Stimulated activated naive CD8-positive, alpha-beta T cell treated with anti-CD3 and anti-CD28 coated beads, Interleukin-15, Interleukin-2, amounts not matched to agents 100 U/mL and 50 U/mL, for 24 hours (primary cell): ENCODE results near the gene PARS2.
A peak's percentile ranks its signal among the peaks of the same experiment; 100 is the strongest.

ENCODE experiments used
- ATAC-seq: fragments of 150-1000 bp; cut with Tn5 transposase; one replicate; pipeline ENCODE4 v1.10.0; 2021
- DNase-seq: peaks from one replicate; pipeline ENCODE4 v3.0.0; 2021

The PARS2 gene

GRCh38 chr1:54774820-54775498 is 10.6 kb upstream of the PARS2 start:
- DNase-seq (peak; percentile 17), ATAC-seq (no peak)

- ATAC-seq (no peak), DNase-seq (no peak)
These were observed 8.6 kb upstream of the PARS2 start for GRCh38 chr1:54772951-54773350.

GRCh38 chr1:54768093-54768492 is 3.8 kb upstream of the PARS2 start:
- ATAC-seq, result no peak
- no peak for DNase-seq

- no peak for ATAC-seq
- no peak for DNase-seq
These were observed 3.2 kb upstream of the PARS2 start for GRCh38 chr1:54767526-54767925.

GRCh38 chr1:54766726-54767125 is 2.4 kb upstream of the PARS2 start:
- no peak for ATAC-seq
- DNase-seq, result no peak

- DNase-seq (no peak), ATAC-seq (peak; percentile 1)
These were observed 719 bp upstream of the PARS2 start for GRCh38 chr1:54764922-54765561.

- no peak for ATAC-seq
- DNase-seq, result no peak
These were observed 549 bp downstream of the PARS2 start for GRCh38 chr1:54763816-54764132.

GRCh38 chr1:54758678-54759348 is 5.5 kb downstream of the PARS2 start:
- DNase-seq (no peak), ATAC-seq (no peak)

- ATAC-seq (no peak), DNase-seq (no peak)
These were observed 6.5 kb downstream of the PARS2 start for GRCh38 chr1:54757833-54758232.

- ATAC-seq (no peak), DNase-seq (no peak)
These were observed 9.6 kb downstream of the PARS2 start for GRCh38 chr1:54754486-54755285.

GRCh38 chr1:54754045-54754444 is 10.3 kb downstream of the PARS2 start:
- peak; percentile 34 for ATAC-seq
- DNase-seq, result no peak

GRCh38 chr1:54751426-54751825 is 12.9 kb downstream of the PARS2 start:
- ATAC-seq, result no peak
- no peak for DNase-seq

GRCh38 chr1:54750596-54750995 is 13.7 kb downstream of the PARS2 start:
- no peak for DNase-seq
- no peak for ATAC-seq

- ATAC-seq (no peak), DNase-seq (no peak)
These were observed 16.1 kb downstream of the PARS2 start for GRCh38 chr1:54748094-54748835.

GRCh38 chr1:54745864-54746263 is 18.5 kb downstream of the PARS2 start:
- ATAC-seq (no peak), DNase-seq (no peak)

- ATAC-seq (no peak), DNase-seq (no peak)
These were observed 19.0 kb downstream of the PARS2 start for GRCh38 chr1:54745274-54745673.

- no peak for DNase-seq
- no peak for ATAC-seq
These were observed 19.6 kb downstream of the PARS2 start for GRCh38 chr1:54744696-54745095.

GRCh38 chr1:54743416-54744226 is 20.7 kb downstream of the PARS2 start:
- DNase-seq (no peak), ATAC-seq (no peak)

- DNase-seq (no peak), ATAC-seq (no peak)
These were observed 22.0 kb downstream of the PARS2 start for GRCh38 chr1:54742282-54742681.

- no peak for DNase-seq
- no peak for ATAC-seq
These were observed 22.8 kb downstream of the PARS2 start for GRCh38 chr1:54741531-54741930.

GRCh38 chr1:54738244-54738643 is 26.1 kb downstream of the PARS2 start:
- DNase-seq, result no peak
- ATAC-seq, result no peak
